Measurements from ENCODE around the gene CAPS.
"Not testable (repeated sequence)": the region's sequence is repeated elsewhere in the genome, so short reads cannot be mapped to it uniquely, and the experiment has no call there.

DNA sequence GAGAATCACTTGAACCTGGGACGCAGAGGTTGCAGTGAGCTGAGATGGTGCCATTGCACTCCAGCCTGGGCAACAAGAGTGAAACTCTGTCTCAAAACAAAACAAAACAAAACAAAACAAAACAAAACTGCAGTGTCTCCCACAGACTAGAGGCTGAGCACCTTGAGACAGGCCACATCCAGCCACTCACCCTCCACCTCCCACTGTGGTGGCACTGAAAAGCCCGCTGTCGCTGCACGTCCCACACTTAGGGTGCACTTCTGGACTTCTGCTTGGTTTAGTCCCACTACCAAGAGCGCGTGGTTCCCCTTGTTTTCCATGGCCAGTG, 47.6 kb downstream of the CAPS start:
- TF ChIP-seq EZH2phosphoT487 (IDR thresholded peaks at IDR 0.05; ENCODE audit: low read depth): not testable (repeated sequence)
- TF ChIP-seq, protein P1, sequence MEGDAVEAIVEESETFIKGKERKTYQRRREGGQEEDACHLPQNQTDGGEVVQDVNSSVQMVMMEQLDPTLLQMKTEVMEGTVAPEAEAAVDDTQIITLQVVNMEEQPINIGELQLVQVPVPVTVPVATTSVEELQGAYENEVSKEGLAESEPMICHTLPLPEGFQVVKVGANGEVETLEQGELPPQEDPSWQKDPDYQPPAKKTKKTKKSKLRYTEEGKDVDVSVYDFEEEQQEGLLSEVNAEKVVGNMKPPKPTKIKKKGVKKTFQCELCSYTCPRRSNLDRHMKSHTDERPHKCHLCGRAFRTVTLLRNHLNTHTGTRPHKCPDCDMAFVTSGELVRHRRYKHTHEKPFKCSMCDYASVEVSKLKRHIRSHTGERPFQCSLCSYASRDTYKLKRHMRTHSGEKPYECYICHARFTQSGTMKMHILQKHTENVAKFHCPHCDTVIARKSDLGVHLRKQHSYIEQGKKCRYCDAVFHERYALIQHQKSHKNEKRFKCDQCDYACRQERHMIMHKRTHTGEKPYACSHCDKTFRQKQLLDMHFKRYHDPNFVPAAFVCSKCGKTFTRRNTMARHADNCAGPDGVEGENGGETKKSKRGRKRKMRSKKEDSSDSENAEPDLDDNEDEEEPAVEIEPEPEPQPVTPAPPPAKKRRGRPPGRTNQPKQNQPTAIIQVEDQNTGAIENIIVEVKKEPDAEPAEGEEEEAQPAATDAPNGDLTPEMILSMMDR (IDR thresholded peaks at IDR 0.05; ENCODE audit: low read depth, low read length): not testable (repeated sequence)
